AG09319 (cell line): ENCODE data around the gene DPP10.

Experiments
- DNase-seq: peaks from one replicate; pipeline ENCODE4 v3.0.0-alpha.2; 2010; ENCODE audit warnings: low read depth; ENCODE audit errors: extremely low read depth
- CTCF ChIP-seq: IDR thresholded peaks from 2 replicates; pipeline ENCODE4 v1.5.1; 2011; ENCODE audit warnings: low read depth, mild to moderate bottlenecking, inconsistent platforms, low read length, moderate library complexity

DPP10 gene

GRCh38 chr2:115174651-115175050 lies 732.2 kb downstream of the DPP10 start:
- TF ChIP-seq CTCF = no peak
- DNase-seq = no peak

- no peak for DNase-seq
- TF ChIP-seq CTCF = no peak
Measured at GRCh38 chr2:115183144-115183543, 740.7 kb downstream of the DPP10 start.

GRCh38 chr2:115190459-115190858 lies 748.0 kb downstream of the DPP10 start:
- TF ChIP-seq CTCF = no peak
- DNase-seq = no peak

GRCh38 chr2:115194623-115195022 lies 752.2 kb downstream of the DPP10 start:
- no peak for TF ChIP-seq CTCF
- no peak for DNase-seq

- TF ChIP-seq CTCF = no peak
- DNase-seq = no peak
Measured at GRCh38 chr2:115196587-115196986, 754.1 kb downstream of the DPP10 start.

- no peak for TF ChIP-seq CTCF
- no peak for DNase-seq
Measured at GRCh38 chr2:115199966-115200365, 757.5 kb downstream of the DPP10 start.

GRCh38 chr2:115201386-115201785 lies 758.9 kb downstream of the DPP10 start:
- no peak for DNase-seq
- TF ChIP-seq CTCF = no peak
